HepG2 (cell line): ENCODE results near the gene ZNF488. TPM values are rescaled to one million over a fixed set of nuclear protein-coding genes. Genes with fewer than 3 reads are reported as not detected.

ENCODE experiments used
- ARID5B ChIP-seq: IDR thresholded peaks from 2 replicates; pipeline ENCODE4 v1.4.0; 2020; ENCODE audit warnings: mild to moderate bottlenecking, missing genetic modification reagents
- ATF5 ChIP-seq: sonication (generic); formaldehyde crosslinking; IDR thresholded peaks from 2 replicates; pipeline ENCODE4 v1.4.0; 2020; ENCODE audit warnings: mild to moderate bottlenecking, low read depth, missing genetic modification reagents
- ATF7 ChIP-seq, 2 experiments: fragments of 450-650 bp in 1 of 2; sonication (generic) in 1 of 2; formaldehyde crosslinking in 1 of 2; IDR thresholded peaks; 2 replicates each; pipeline versions ENCODE4 v1.4.0 to v1.6.1; 2016 to 2020; ENCODE audit warnings: antibody characterized with exemption in 1 of 2, mild to moderate bottlenecking in 1 of 2, missing genetic modification reagents in 1 of 2
- ATF7-NPFF ChIP-seq: sonication (generic); formaldehyde crosslinking; IDR thresholded peaks from 2 replicates; pipeline ENCODE4 v1.8.1; 2023; ENCODE audit warnings: mild to moderate bottlenecking, low read depth, missing genetic modification reagents, moderate library complexity
- BORCS8-MEF2B ChIP-seq: sonication (generic); formaldehyde crosslinking; IDR thresholded peaks from 2 replicates; pipeline ENCODE4 v1.8.0; 2022; ENCODE audit warnings: mild to moderate bottlenecking, missing genetic modification reagents
- DR1 ChIP-seq: sonication (generic); formaldehyde crosslinking; IDR thresholded peaks from 2 replicates; pipeline ENCODE4 v1.8.0; 2021; ENCODE audit warnings: mild to moderate bottlenecking, missing genetic modification reagents, inconsistent platforms
- GTF2F1 ChIP-seq: fragments of 150-350 bp; IDR thresholded peaks from 2 replicates; pipeline ENCODE4 v1.6.1; 2014; ENCODE audit warnings: low read length
- HIVEP1 ChIP-seq: sonication (generic); formaldehyde crosslinking; IDR thresholded peaks from 2 replicates; pipeline ENCODE4 v1.4.0; 2020; ENCODE audit warnings: mild to moderate bottlenecking, missing genetic modification reagents
- HMG20A ChIP-seq: IDR thresholded peaks from 2 replicates; pipeline ENCODE4 v1.6.1; 2016; ENCODE audit warnings: borderline replicate concordance
- HOXA5 ChIP-seq: sonication (generic); formaldehyde crosslinking; IDR thresholded peaks from 2 replicates; pipeline ENCODE4 v1.4.0; 2020; ENCODE audit warnings: missing genetic modification reagents
- NR2F6 ChIP-seq, 2 experiments: IDR thresholded peaks; 2 replicates each; pipeline ENCODE4 v1.6.1; 2016; ENCODE audit warnings: antibody characterized with exemption in 1 of 2, mild to moderate bottlenecking in 1 of 2
- PREB ChIP-seq: sonication (generic); formaldehyde crosslinking; IDR thresholded peaks from 2 replicates; pipeline ENCODE4 v1.4.0; 2020; ENCODE audit warnings: missing genetic modification reagents
- PRPF4 ChIP-seq: fragments of 200-400 bp; formaldehyde crosslinking; IDR thresholded peaks from 2 replicates; pipeline ENCODE4 v1.6.1; 2016; ENCODE audit warnings: low read length, low read depth; ENCODE audit not compliant: poor library complexity, severe bottlenecking
- SALL2 ChIP-seq: sonication (generic); formaldehyde crosslinking; IDR thresholded peaks from 2 replicates; pipeline ENCODE4 v1.8.1; 2023; ENCODE audit warnings: mild to moderate bottlenecking, missing genetic modification reagents, inconsistent platforms
- SETDB1 ChIP-seq: sonication (generic); formaldehyde crosslinking; IDR thresholded peaks from 2 replicates; pipeline ENCODE4 v1.5.1; 2020; ENCODE audit warnings: missing genetic modification reagents, mild to moderate bottlenecking, borderline replicate concordance
- SNAI1 ChIP-seq: sonication (generic); formaldehyde crosslinking; IDR thresholded peaks from 2 replicates; pipeline ENCODE4 v1.5.0; 2020; ENCODE audit warnings: mild to moderate bottlenecking, missing genetic modification reagents, borderline replicate concordance
- ZNF562 ChIP-seq: sonication (generic); formaldehyde crosslinking; IDR thresholded peaks from 2 replicates; pipeline ENCODE4 v1.8.0; 2022; ENCODE audit warnings: missing genetic modification reagents, borderline replicate concordance
- polyA plus RNA-seq, 8 experiments: library from polyadenylated mRNA; depleted of rRNA in 3 of 8; stranded (reverse) in 7 of 8; unstranded in 1 of 8; fragments of >200 nt; fragmentation: Illumina TruSeq in 4 of 8; extraction: Trizol in 4 of 8; gene quantifications; 2 replicates each; pipeline versions ENCODE4 v1.2.1 to v1.2.3, GENCODE V29; 2011 to 2016; ENCODE audit warnings: low read depth in 4 of 8, missing spikeins in 1 of 8, mixed read lengths in 1 of 8; ENCODE audit not compliant: insufficient read depth in 1 of 8
- total RNA-seq, 5 experiments: library from RNA; depleted of rRNA; stranded (reverse); fragments of >200 nt; fragmentation: Illumina TruSeq; extraction: Trizol; gene quantifications; 2 replicates each; pipeline ENCODE4 v1.2.3, GENCODE V29; 2016; ENCODE audit warnings: low read depth in 1 of 5
- TF ChIP-seq, protein P1 (sequence below): sonication (generic); formaldehyde crosslinking; IDR thresholded peaks from 2 replicates; pipeline ENCODE4 v1.5.0; 2020; ENCODE audit warnings: mild to moderate bottlenecking, missing genetic modification reagents, borderline replicate concordance
- TF ChIP-seq, protein P2 (sequence below): sonication (generic); formaldehyde crosslinking; IDR thresholded peaks from 2 replicates; pipeline ENCODE4 v1.5.1; 2020; ENCODE audit warnings: mild to moderate bottlenecking, moderate library complexity, missing genetic modification reagents

Gene ZNF488
- total and polyA plus RNA-seq, 2 of the 13 experiments (the other 11 are each of a cell fraction or from before 2014, with no cell fraction given), result 0.13 to 0.15 TPM

DNA sequence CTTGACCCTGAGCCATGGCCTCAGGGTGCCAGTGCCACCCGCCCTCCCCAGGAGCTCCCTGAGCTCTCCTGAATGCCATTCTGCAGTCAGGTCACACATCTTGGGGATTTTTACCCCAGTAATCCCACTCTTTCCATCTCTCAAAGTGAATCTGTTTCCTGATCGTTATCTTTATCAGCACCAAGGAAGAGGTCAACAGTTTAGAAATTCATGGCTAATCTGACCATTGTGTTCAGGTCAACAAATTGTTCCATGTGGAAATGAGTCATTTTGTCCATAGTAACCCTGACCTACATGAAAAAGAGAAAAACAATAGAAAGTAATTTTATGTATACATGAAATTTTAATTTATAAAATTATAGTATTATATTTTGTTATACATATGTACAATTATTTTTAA lies 28.8 kb upstream of the ZNF488 start (continued):
- TF ChIP-seq, protein P1, sequence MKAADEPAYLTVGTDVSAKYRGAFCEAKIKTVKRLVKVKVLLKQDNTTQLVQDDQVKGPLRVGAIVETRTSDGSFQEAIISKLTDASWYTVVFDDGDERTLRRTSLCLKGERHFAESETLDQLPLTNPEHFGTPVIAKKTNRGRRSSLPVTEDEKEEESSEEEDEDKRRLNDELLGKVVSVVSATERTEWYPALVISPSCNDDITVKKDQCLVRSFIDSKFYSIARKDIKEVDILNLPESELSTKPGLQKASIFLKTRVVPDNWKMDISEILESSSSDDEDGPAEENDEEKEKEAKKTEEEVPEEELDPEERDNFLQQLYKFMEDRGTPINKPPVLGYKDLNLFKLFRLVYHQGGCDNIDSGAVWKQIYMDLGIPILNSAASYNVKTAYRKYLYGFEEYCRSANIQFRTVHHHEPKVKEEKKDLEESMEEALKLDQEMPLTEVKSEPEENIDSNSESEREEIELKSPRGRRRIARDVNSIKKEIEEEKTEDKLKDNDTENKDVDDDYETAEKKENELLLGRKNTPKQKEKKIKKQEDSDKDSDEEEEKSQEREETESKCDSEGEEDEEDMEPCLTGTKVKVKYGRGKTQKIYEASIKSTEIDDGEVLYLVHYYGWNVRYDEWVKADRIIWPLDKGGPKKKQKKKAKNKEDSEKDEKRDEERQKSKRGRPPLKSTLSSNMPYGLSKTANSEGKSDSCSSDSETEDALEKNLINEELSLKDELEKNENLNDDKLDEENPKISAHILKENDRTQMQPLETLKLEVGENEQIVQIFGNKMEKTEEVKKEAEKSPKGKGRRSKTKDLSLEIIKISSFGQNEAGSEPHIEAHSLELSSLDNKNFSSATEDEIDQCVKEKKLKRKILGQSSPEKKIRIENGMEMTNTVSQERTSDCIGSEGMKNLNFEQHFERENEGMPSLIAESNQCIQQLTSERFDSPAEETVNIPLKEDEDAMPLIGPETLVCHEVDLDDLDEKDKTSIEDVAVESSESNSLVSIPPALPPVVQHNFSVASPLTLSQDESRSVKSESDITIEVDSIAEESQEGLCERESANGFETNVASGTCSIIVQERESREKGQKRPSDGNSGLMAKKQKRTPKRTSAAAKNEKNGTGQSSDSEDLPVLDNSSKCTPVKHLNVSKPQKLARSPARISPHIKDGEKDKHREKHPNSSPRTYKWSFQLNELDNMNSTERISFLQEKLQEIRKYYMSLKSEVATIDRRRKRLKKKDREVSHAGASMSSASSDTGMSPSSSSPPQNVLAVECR (CRISPR knock-in tag), result no peak
- TF ChIP-seq ATF5 (CRISPR knock-in tag) (no peak), HIVEP1 (CRISPR knock-in tag) (no peak), SALL2 (CRISPR knock-in tag) (no peak), HMG20A (no peak), PRPF4 (no peak), GTF2F1 (no peak), ATF7 (IDR thresholded peaks at IDR 0.05) (no peak), ATF7 (CRISPR knock-in tag; IDR thresholded peaks at IDR 0.05) (no peak), DR1 (CRISPR knock-in tag) (no peak), SNAI1 (CRISPR knock-in tag) (no peak), ZNF562 (no peak), PREB (CRISPR knock-in tag) (no peak), NR2F6 (IDR thresholded peaks at IDR 0.05) (no peak), NR2F6 (CRISPR knock-in tag; IDR thresholded peaks at IDR 0.05) (no peak), ATF7-NPFF (CRISPR knock-in tag) (no peak), BORCS8-MEF2B (no peak), ARID5B (CRISPR knock-in tag) (peak; percentile 35; the same call in 1 of the 2 replicates), SETDB1 (CRISPR knock-in tag) (no peak), HOXA5 (CRISPR knock-in tag) (no peak)
- TF ChIP-seq, protein P2, sequence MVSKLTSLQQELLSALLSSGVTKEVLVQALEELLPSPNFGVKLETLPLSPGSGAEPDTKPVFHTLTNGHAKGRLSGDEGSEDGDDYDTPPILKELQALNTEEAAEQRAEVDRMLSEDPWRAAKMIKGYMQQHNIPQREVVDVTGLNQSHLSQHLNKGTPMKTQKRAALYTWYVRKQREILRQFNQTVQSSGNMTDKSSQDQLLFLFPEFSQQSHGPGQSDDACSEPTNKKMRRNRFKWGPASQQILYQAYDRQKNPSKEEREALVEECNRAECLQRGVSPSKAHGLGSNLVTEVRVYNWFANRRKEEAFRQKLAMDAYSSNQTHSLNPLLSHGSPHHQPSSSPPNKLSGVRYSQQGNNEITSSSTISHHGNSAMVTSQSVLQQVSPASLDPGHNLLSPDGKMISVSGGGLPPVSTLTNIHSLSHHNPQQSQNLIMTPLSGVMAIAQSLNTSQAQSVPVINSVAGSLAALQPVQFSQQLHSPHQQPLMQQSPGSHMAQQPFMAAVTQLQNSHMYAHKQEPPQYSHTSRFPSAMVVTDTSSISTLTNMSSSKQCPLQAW, result no peak
